ENCODE data around the gene NEDD1.

Gene NEDD1, protein sequence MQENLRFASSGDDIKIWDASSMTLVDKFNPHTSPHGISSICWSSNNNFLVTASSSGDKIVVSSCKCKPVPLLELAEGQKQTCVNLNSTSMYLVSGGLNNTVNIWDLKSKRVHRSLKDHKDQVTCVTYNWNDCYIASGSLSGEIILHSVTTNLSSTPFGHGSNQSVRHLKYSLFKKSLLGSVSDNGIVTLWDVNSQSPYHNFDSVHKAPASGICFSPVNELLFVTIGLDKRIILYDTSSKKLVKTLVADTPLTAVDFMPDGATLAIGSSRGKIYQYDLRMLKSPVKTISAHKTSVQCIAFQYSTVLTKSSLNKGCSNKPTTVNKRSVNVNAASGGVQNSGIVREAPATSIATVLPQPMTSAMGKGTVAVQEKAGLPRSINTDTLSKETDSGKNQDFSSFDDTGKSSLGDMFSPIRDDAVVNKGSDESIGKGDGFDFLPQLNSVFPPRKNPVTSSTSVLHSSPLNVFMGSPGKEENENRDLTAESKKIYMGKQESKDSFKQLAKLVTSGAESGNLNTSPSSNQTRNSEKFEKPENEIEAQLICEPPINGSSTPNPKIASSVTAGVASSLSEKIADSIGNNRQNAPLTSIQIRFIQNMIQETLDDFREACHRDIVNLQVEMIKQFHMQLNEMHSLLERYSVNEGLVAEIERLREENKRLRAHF

DNA sequence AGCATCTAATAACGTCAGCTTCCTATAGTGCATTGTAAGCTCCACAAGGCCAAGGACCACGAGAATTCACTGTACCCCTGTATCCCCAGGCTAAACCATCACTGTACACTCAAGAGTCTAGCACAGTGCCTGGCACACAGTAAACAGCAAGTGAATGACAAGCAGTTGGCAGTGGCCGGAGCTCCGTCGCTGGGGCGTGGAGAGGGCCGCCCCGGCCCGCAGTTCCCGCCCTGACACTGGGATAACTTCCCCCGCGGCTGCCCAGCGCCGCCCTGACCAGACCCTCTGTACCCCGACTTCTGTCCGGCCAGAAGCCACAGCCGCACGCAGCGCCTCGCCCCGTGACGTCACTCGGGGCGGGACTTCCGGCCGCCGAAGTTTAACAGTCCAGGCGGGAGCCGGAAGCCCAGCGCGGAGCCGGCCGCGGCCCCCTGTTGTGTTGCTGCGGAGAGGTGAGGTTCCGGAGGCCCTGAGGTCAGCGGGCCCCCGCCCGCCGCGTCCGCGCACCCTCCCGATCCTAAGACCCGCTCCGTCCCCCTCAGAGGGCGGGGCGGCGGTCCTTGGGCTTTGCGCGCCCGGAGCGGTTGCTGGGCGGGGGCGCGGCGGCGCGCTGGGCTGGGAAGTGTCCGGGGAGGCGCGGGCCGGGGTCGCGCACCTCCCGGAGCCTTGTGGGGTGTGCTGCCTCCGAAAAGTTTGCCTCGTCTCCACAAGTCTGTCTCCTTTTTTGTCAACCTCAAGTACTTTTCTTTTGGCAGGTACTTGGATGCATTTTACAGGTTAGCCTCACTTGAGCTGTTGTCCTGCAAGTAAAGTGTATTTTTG is at the start of gene NEDD1:
TSS of gene NEDD1 (plus strand) at position 409 of the 822 bp plus-strand sequence. CDS start 2,503 bp downstream, outside the sequence.
- peak within 1 kb of the TSS; percentile 87 for H3K27ac ChIP-seq
- TF ChIP-seq, protein P1, sequence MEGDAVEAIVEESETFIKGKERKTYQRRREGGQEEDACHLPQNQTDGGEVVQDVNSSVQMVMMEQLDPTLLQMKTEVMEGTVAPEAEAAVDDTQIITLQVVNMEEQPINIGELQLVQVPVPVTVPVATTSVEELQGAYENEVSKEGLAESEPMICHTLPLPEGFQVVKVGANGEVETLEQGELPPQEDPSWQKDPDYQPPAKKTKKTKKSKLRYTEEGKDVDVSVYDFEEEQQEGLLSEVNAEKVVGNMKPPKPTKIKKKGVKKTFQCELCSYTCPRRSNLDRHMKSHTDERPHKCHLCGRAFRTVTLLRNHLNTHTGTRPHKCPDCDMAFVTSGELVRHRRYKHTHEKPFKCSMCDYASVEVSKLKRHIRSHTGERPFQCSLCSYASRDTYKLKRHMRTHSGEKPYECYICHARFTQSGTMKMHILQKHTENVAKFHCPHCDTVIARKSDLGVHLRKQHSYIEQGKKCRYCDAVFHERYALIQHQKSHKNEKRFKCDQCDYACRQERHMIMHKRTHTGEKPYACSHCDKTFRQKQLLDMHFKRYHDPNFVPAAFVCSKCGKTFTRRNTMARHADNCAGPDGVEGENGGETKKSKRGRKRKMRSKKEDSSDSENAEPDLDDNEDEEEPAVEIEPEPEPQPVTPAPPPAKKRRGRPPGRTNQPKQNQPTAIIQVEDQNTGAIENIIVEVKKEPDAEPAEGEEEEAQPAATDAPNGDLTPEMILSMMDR (conservative IDR thresholded peaks at IDR 0.05): no peak
- peak; percentile 59 for TF ChIP-seq ZFX (IDR thresholded peaks at IDR 0.05)

DNA sequence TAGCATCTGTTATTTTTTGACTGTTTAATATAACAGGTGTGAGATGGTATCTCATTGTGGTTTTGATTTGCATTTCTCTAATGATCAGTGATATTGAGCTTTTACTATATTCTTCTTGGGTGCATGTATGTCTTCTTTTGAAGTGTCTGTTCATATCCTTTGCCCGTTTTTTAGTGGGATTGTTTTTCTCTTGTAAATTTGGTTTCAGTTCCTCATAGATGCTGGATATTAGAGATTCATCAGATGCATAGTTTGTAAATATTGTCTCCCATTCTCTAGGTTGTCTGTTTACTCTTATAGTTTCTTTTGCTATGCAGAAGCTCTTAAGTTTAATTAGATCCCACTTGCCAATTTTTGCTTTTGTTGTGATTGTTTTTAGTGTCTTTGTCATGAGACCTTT is 48.9 kb upstream of the NEDD1 start:
- no peak overlapping the region for H3K27ac ChIP-seq
- no peak for TF ChIP-seq ZFX (IDR thresholded peaks at IDR 0.05)
- TF ChIP-seq, protein P1 (conservative IDR thresholded peaks at IDR 0.05): no peak

DNA sequence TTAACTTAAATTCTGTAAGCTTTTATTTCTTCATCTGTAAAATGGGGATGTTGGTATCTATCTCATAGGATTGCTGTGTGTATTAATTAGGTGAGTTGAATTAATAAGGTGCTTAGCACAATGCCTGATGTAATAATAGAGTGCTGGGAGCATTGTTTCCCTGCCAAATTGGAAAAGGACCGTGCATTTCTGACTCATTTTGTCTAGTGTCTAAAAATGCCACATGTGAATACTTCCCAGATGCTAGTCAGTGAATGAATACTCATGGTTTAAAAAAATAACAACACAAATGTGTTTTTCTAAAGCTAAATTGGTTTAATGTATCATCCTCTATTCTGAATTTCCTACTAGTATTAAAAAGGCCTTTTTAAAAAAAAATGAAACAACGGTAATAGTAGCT is 45.4 kb upstream of the NEDD1 start:
- TF ChIP-seq ZFX (IDR thresholded peaks at IDR 0.05): no peak
- TF ChIP-seq, protein P1 (conservative IDR thresholded peaks at IDR 0.05): no peak
- H3K27ac ChIP-seq: no peak overlapping the region

DNA sequence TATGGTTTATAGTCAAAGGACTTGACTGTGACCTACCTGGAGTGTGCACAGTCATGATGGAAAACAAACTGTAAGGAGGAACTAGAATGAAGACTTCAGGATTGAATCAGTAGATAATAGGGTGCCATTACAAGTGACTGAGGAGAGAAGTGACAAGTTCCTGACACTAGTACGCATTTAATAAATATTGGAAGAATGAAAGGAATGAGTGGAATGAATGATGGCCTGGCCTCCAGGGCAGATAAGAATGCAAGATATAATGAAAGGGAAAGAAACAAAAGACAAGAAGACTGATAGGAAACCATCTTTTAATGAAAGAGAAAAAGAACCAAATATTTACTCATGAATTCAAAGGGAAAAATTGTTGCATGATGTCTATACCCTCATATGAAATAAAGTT is 44.7 kb upstream of the NEDD1 start:
- TF ChIP-seq ZFX (IDR thresholded peaks at IDR 0.05): no peak
- TF ChIP-seq, protein P1 (conservative IDR thresholded peaks at IDR 0.05): no peak
- H3K27ac ChIP-seq: no peak overlapping the region

DNA sequence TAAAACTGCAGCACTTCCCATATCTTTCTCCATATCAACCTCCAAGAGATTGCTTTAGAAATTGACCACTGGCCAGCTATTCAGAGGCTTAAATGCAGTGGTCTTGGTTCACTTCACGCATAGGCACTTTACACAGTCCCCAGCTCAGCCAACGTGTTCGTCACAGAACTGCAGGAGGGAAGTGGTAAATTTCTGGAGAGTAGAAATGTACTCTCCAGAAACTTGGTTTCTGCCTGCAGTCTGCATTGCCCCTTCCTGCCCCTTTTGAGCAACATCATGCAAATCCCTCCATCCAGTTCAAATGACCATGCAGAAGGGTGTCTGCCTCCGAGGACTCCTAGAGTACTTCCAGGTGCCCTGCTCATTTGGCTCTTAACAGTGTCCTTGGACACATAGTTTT is 42.7 kb upstream of the NEDD1 start:
- no peak for TF ChIP-seq ZFX (IDR thresholded peaks at IDR 0.05)
- TF ChIP-seq, protein P1 (conservative IDR thresholded peaks at IDR 0.05): no peak
- no peak overlapping the region for H3K27ac ChIP-seq

DNA sequence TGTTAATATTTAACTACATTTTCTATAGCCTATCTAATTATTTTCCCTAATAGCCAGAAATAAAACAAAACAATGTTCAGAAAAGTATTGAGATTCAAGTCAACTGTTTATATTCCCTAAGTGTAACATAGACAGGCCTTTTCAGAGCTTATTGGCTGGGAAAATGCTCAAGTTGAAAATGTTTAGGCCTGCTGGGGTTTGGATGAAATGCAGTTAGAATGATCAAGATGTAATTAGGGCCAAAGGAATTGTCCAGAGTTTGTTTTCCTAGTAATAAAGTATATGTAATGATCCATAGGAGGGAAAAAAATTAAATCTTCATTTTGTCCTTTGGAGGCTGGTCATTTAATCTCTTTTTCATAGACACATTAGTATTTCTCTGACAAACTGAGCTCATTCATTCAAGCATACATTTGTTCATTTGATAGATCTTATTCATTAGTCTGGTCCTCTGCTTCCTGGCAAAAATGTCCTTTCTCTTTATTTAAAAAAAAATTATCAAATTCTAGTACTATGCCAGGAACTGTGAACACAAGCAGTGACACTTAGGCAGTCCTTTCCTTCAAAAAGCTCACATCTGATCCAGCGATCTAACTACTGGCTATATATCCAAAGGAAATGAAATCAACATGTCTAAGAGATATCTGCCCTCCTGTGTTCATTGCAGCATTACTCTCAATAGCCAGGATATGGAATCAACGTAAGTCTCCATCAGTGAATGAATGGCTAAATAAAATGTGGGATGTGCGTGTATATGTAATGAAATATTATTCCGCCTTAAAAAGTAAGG is 40.1 kb upstream of the NEDD1 start:
- TF ChIP-seq, protein P1 (conservative IDR thresholded peaks at IDR 0.05): no peak
- no peak for TF ChIP-seq ZFX (IDR thresholded peaks at IDR 0.05)

More for the DNA sequence above, 40.1 kb upstream of the NEDD1 start:
- H3K27ac ChIP-seq: no peak overlapping the region

Measured in C4-2B (cell line).